Mesenchymal stem cell (in vitro differentiated cells and primary cell): ENCODE measurements around the gene UGT2B10.

ENCODE experiments used
- DNase-seq: peaks from one replicate; pipeline ENCODE4 v3.0.0-alpha.2; 2013
- H2AFZ ChIP-seq: one replicate; pipeline ENCODE4 v1.6.1; 2013; ENCODE audit warnings: low read depth, mild to moderate bottlenecking, control low read depth, inconsistent platforms, low read length, moderate library complexity
- H2AK5ac ChIP-seq: 2 replicates; pipeline ENCODE4 v1.6.1; 2013; ENCODE audit warnings: low read length, moderate library complexity, mild to moderate bottlenecking, inconsistent platforms; ENCODE audit not compliant: severe bottlenecking
- H2BK120ac ChIP-seq: one replicate; pipeline ENCODE4 v1.6.1; 2013; ENCODE audit warnings: low read depth, mild to moderate bottlenecking, inconsistent platforms, low read length, moderate library complexity
- H2BK12ac ChIP-seq, 2 experiments: one replicate each; pipeline ENCODE4 v1.6.1; 2013; ENCODE audit warnings: inconsistent platforms in 2 of 2, low read length in 2 of 2, mild to moderate bottlenecking in 2 of 2, moderate library complexity in 2 of 2, control low read depth in 1 of 2
- H2BK15ac ChIP-seq: one replicate; pipeline ENCODE4 v1.6.1; 2013; ENCODE audit warnings: mild to moderate bottlenecking, low read depth, inconsistent platforms; ENCODE audit not compliant: poor library complexity, severe bottlenecking
- H2BK5ac ChIP-seq: 2 replicates; pipeline ENCODE4 v1.6.1; 2013; ENCODE audit warnings: low read depth, mild to moderate bottlenecking, low read length, control low read depth, inconsistent platforms; ENCODE audit not compliant: poor library complexity, severe bottlenecking
- H3K14ac ChIP-seq, 2 experiments: one replicate each; pipeline ENCODE4 v1.6.1; 2013; ENCODE audit warnings: inconsistent platforms in 2 of 2, low read length in 2 of 2, control low read depth in 1 of 2, mild to moderate bottlenecking in 1 of 2, moderate library complexity in 1 of 2
- H3K18ac ChIP-seq, 2 experiments: one replicate each; pipeline ENCODE4 v1.6.1; 2013; ENCODE audit warnings: inconsistent platforms in 2 of 2, low read length in 2 of 2, control low read depth in 1 of 2, low read depth in 1 of 2, mild to moderate bottlenecking in 1 of 2
- H3K23ac ChIP-seq, 2 experiments: one replicate each; pipeline ENCODE4 v1.6.1; 2013; ENCODE audit warnings: inconsistent platforms in 2 of 2, low read length in 2 of 2, mild to moderate bottlenecking in 2 of 2, moderate library complexity in 2 of 2, control low read depth in 1 of 2
- H3K27ac ChIP-seq: 2 replicates; pipeline ENCODE4 v1.5.1; 2013; ENCODE audit warnings: mild to moderate bottlenecking, moderate library complexity, low read length, control low read depth, inconsistent platforms; ENCODE audit not compliant: poor library complexity, severe bottlenecking
- H3K27me3 ChIP-seq, 2 experiments: 2 replicates each; pipeline versions ENCODE4 v1.6.1 to v1.7.0; 2013; ENCODE audit warnings: low read length in 2 of 2, mild to moderate bottlenecking in 2 of 2, moderate library complexity in 2 of 2, control low read depth in 1 of 2, inconsistent platforms in 1 of 2; ENCODE audit not compliant: control insufficient read depth in 1 of 2, insufficient read depth in 1 of 2
- H3K36me3 ChIP-seq, 2 experiments: 2 replicates each; pipeline versions ENCODE4 v1.6.1 to v1.7.0; 2013; ENCODE audit warnings: low read length in 2 of 2, control low read depth in 1 of 2, inconsistent platforms in 1 of 2, low read depth in 1 of 2, mild to moderate bottlenecking in 1 of 2; ENCODE audit not compliant: insufficient read depth in 2 of 2, control insufficient read depth in 1 of 2
- H3K4ac ChIP-seq, 2 experiments: one replicate each; pipeline ENCODE4 v1.6.1; 2013; ENCODE audit warnings: inconsistent platforms in 2 of 2, low read length in 2 of 2, mild to moderate bottlenecking in 2 of 2, moderate library complexity in 2 of 2, control low read depth in 1 of 2, low read depth in 1 of 2
- H3K4me1 ChIP-seq: 2 replicates; pipeline ENCODE4 v1.6.1; 2013; ENCODE audit warnings: low read depth, low read length, control low read depth; ENCODE audit not compliant: control insufficient read depth, insufficient read depth
- H3K4me2 ChIP-seq: 2 replicates; pipeline ENCODE4 v1.6.1; 2013; ENCODE audit warnings: low read length, mild to moderate bottlenecking, inconsistent platforms; ENCODE audit not compliant: poor library complexity, severe bottlenecking
- H3K4me3 ChIP-seq, 2 experiments: 2 replicates each; pipeline versions ENCODE4 v1.5.1 to v1.7.0; 2013; ENCODE audit warnings: low read length in 2 of 2, mild to moderate bottlenecking in 2 of 2, control low read depth in 1 of 2, low read depth in 1 of 2; ENCODE audit not compliant: insufficient read depth in 1 of 2
- H3K79me1 ChIP-seq: replicated peaks from 2 replicates; pipeline ENCODE4 v1.6.1; 2013; ENCODE audit warnings: mild to moderate bottlenecking, control low read depth, low read length, inconsistent platforms; ENCODE audit not compliant: poor library complexity, severe bottlenecking
- H3K9ac ChIP-seq: 2 replicates; pipeline ENCODE4 v1.7.0; 2013; ENCODE audit warnings: mild to moderate bottlenecking, low read length, moderate library complexity
- H3K9me3 ChIP-seq: 2 replicates; pipeline ENCODE4 v1.7.0; 2013; ENCODE audit warnings: mild to moderate bottlenecking, low read length; ENCODE audit not compliant: control insufficient read depth
- H4K8ac ChIP-seq: one replicate; pipeline ENCODE4 v1.6.1; 2013; ENCODE audit warnings: inconsistent platforms, mild to moderate bottlenecking, low read length, moderate library complexity
- H4K91ac ChIP-seq: one replicate; pipeline ENCODE4 v1.6.1; 2013; ENCODE audit warnings: mild to moderate bottlenecking, low read length, inconsistent platforms
- WGBS: methylation state at CpG from one replicate; pipeline ENCODE4 v1.1.7; 2013; ENCODE audit warnings: mixed read lengths; 5-methylcytosine and 5-hydroxymethylcytosine counted together

UGT2B10 gene

DNA sequence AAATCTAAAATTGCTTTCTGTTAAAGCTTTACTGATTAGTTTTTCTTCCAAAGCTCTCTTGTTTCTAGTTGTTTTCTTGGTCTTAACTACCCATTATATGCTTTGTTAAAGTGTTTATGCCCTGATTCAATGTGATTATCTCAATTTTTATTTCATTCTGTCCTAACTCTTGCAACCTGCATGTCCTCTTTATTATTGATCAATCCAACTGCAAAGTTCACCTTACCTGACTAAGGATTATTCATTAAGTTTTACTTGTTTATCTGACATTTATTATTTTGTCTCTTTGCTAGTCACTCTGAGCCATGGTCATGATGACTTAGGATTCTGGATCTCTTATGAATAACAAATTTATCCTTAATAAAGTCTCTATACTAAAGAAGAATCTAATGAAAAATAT lies 15.8 kb downstream of the UGT2B10 start:
- Histone ChIP-seq H3K14ac (no peak overlapping the region), H4K8ac (no peak overlapping the region), H3K9me3 (no peaks in the 10 kb centered on the region), H3K4ac (no peak overlapping the region), H4K91ac (no peak overlapping the region), H3K27ac (no peak overlapping the region), H3K79me1 (no peaks in the 10 kb centered on the region), H2AFZ (no peak overlapping the region), H2BK12ac (no peak overlapping the region), H3K4me1 (no peaks in the 10 kb centered on the region), H3K9ac (no peak overlapping the region), H2BK5ac (no peak overlapping the region), H3K4me2 (no peak overlapping the region), H3K27me3 (no peaks in the 10 kb centered on the region), H2BK120ac (no peak overlapping the region), H3K18ac (no peak overlapping the region), H2AK5ac (no peak overlapping the region), H3K36me3 (no peaks in the 10 kb centered on the region), H3K23ac (no peak overlapping the region), H3K4me3 (no peak overlapping the region), H2BK15ac (no peak overlapping the region)
- DNase-seq, result no peak

DNA sequence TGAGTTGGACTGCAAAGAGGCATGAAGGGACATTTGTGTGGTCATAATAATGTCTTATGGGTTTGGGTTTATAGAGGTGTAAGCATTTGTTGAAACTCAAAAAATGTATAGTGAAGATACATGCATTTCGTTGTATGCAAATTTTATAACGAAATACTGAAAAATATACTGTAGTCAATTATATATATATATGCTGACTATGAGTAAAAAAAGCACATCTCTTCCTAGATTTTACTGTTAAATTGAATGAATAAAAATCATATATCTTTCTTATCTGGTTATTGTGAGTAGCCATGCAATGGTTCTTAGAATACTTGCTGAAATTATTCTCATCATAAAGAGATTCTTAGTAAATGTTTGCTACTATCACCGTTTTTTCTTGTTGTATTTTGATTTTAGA lies 34.5 kb downstream of the UGT2B10 start:
- Histone ChIP-seq H4K8ac (no peak overlapping the region), H3K4ac (no peak overlapping the region), H3K79me1 (no peaks in the 10 kb centered on the region), H3K18ac (no peak overlapping the region), H3K27ac (no peak overlapping the region), H3K4me2 (no peak overlapping the region), H3K4me1 (no peaks in the 10 kb centered on the region), H3K9me3 (no peaks in the 10 kb centered on the region), H3K36me3 (no peaks in the 10 kb centered on the region), H3K9ac (no peak overlapping the region), H4K91ac (no peak overlapping the region), H3K4me3 (no peak overlapping the region), H3K27me3 (no peaks in the 10 kb centered on the region), H2BK12ac (no peak overlapping the region), H2BK15ac (no peak overlapping the region), H3K14ac (no peak overlapping the region), H2BK5ac (no peak overlapping the region), H3K23ac (no peak overlapping the region), H2AFZ (no peak overlapping the region), H2BK120ac (no peak overlapping the region), H2AK5ac (no peak overlapping the region)
- WGBS, result 43% methylated on average over 1 of the region's 3 CpGs
- no peak for DNase-seq

DNA sequence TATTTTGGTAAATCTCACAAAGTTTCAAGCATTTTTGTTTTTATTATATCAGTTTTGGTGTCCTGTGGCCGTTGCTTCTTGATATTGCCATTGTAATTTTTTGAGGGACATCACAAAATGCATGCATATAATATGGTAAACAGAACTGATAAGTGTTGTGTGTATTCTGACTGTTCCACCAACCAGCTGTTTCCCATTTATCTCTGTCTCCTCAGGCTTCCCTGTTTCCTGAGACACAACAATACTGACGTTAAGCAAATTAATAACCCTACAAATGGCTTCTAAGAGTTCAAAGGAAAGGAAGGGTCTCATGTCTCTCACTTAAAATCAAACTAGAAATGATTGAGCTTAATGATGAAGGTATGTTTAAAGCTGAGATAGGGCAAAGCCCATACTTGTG lies 40.0 kb downstream of the UGT2B10 start:
- no CpG with 5 or more reads among the region's 2 CpGs for WGBS

DNA sequence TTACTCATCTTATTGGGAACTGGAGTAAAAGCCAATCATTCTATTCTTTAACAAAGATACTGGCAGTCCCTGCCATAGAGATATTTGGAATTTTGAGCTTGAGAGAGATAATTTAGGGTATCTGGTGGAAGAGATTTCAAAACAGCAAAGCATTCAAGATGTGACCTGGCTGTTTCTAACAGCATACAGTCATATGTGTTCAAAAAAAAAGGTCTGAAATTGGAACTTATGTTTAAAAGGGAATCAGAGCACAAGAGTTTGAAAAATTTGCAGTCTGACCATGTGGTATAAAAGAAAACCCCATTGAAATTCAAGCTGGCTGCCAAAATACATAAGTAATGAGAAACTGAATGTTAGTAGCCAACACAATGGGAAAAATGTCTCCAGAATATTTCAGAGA lies 42.2 kb downstream of the UGT2B10 start:
- Histone ChIP-seq H3K27me3 (no peaks in the 10 kb centered on the region), H3K9ac (no peak overlapping the region), H4K8ac (no peak overlapping the region), H3K4ac (no peak overlapping the region), H2AK5ac (no peak overlapping the region), H3K4me1 (no peaks in the 10 kb centered on the region), H4K91ac (no peak overlapping the region), H3K23ac (no peak overlapping the region), H3K27ac (no peak overlapping the region), H2AFZ (no peak overlapping the region), H3K18ac (no peak overlapping the region), H3K4me3 (no peak overlapping the region), H3K14ac (no peak overlapping the region), H2BK5ac (no peak overlapping the region), H3K36me3 (no peaks in the 10 kb centered on the region), H2BK15ac (no peak overlapping the region), H2BK12ac (no peak overlapping the region), H3K79me1 (no peaks in the 10 kb centered on the region), H3K4me2 (no peak overlapping the region), H3K9me3 (peaks cover 6% of the 10 kb centered on the region), H2BK120ac (no peak overlapping the region)
- DNase-seq, result no peak

More for the DNA sequence above, 40.0 kb downstream of the UGT2B10 start:
- no peak overlapping the region for H3K4me3 ChIP-seq
- H3K23ac ChIP-seq, result no peak overlapping the region
- no peak overlapping the region for H3K18ac ChIP-seq
- H3K9ac ChIP-seq, result no peak overlapping the region
- no peak overlapping the region for H3K4ac ChIP-seq
- H4K8ac ChIP-seq, result no peak overlapping the region
- H3K4me2 ChIP-seq, result no peak overlapping the region
- no peak for DNase-seq
- no peak overlapping the region for H4K91ac ChIP-seq
- H2BK5ac ChIP-seq, result no peak overlapping the region
- H3K9me3 ChIP-seq, result peaks cover 6% of the 10 kb centered on the region
- no peak overlapping the region for H2BK12ac ChIP-seq
- H3K14ac ChIP-seq, result no peak overlapping the region
- H3K36me3 ChIP-seq, result no peaks in the 10 kb centered on the region
- no peak overlapping the region for H2BK15ac ChIP-seq
- H3K27me3 ChIP-seq, result no peaks in the 10 kb centered on the region
- H3K4me1 ChIP-seq, result no peaks in the 10 kb centered on the region
- H2AK5ac ChIP-seq, result no peak overlapping the region
- H2BK120ac ChIP-seq, result no peak overlapping the region
- H3K27ac ChIP-seq, result no peak overlapping the region
- no peaks in the 10 kb centered on the region for H3K79me1 ChIP-seq
- H2AFZ ChIP-seq, result no peak overlapping the region
